Breast epithelium (tissue), 4 donors: Measurements from ENCODE around the gene CACNB2. TPM values are rescaled to one million over a fixed set of nuclear protein-coding genes. Genes with fewer than 3 reads are reported as not detected.

ENCODE experiments used
- DNase-seq, 2 donors: peaks; one replicate each; pipeline ENCODE4 v3.0.0-alpha.2; 2019; ENCODE audit warnings: low spot score in 2 of 2
- H3K27ac ChIP-seq, 2 donors: fragments of 200-600 bp; sonication (generic) in 1 of 2; one replicate each; pipeline ENCODE4 v1.5.1; 2016 to 2019; ENCODE audit warnings: mild to moderate bottlenecking in 1 of 2
- H3K27me3 ChIP-seq, 2 donors: fragments of 200-600 bp; sonication (generic) in 1 of 2; one replicate each; pipeline versions ENCODE4 v1.5.1 to v1.6.0; 2017 to 2019; ENCODE audit warnings: control low read depth in 1 of 2, mild to moderate bottlenecking in 1 of 2
- H3K36me3 ChIP-seq: fragments of 200-600 bp; one replicate; pipeline ENCODE4 v1.5.1; 2019
- H3K4me1 ChIP-seq, 2 donors: fragments of 200-600 bp; sonication (generic); one replicate each; pipeline ENCODE4 v1.5.1; 2016 to 2019; ENCODE audit warnings: control low read depth in 1 of 2
- H3K4me3 ChIP-seq, 3 donors: fragments of 200-600 bp; sonication (generic); 1 replicate in 2 of 3; 2 replicates in 1 of 3; pipeline ENCODE4 v1.5.1; 2016 to 2019; ENCODE audit warnings: mild to moderate bottlenecking in 3 of 3, moderate library complexity in 2 of 3
- H3K9me3 ChIP-seq, 2 donors: fragments of 200-600 bp; sonication (generic) in 1 of 2; one replicate each; pipeline ENCODE4 v1.5.1; 2016 to 2019; ENCODE audit warnings: control low read depth in 1 of 2
- POLR2A ChIP-seq: fragments of 450-650 bp; IDR thresholded peaks from one replicate; pipeline ENCODE4 v1.6.1; 2016; ENCODE audit warnings: antibody characterized with exemption, mild to moderate bottlenecking, moderate library complexity
- POLR2AphosphoS5 ChIP-seq, 3 donors: sonication (generic); formaldehyde crosslinking; IDR thresholded peaks; one replicate each; pipeline ENCODE4 v1.6.1; 2017; ENCODE audit warnings: antibody characterized with exemption in 3 of 3
- intact Hi-C: fragments of 100-400 bp; cut with DNase I; formaldehyde crosslinking; loops from one replicate; pipeline ENCODE4 v1.15.1; 2023; ENCODE audit warnings: low total_unique reads
- total RNA-seq, 3 donors: library from RNA; depleted of rRNA; stranded (reverse); fragments of >200 nt; gene quantifications; one replicate each; pipeline ENCODE4 v1.1.0, GENCODE V29; 2016
- TF ChIP-seq, protein P1 (sequence below), 3 donors: fragments of 450-650 bp; IDR thresholded peaks; one replicate each; pipeline ENCODE4 v1.5.1; 2016 to 2017; ENCODE audit warnings: antibody characterized with exemption in 3 of 3, mild to moderate bottlenecking in 3 of 3, moderate library complexity in 3 of 3

CACNB2 gene
- total RNA-seq, 3 donors from 2014 or later: 0.48 to 8.9 (median 7.5) TPM

DNA sequence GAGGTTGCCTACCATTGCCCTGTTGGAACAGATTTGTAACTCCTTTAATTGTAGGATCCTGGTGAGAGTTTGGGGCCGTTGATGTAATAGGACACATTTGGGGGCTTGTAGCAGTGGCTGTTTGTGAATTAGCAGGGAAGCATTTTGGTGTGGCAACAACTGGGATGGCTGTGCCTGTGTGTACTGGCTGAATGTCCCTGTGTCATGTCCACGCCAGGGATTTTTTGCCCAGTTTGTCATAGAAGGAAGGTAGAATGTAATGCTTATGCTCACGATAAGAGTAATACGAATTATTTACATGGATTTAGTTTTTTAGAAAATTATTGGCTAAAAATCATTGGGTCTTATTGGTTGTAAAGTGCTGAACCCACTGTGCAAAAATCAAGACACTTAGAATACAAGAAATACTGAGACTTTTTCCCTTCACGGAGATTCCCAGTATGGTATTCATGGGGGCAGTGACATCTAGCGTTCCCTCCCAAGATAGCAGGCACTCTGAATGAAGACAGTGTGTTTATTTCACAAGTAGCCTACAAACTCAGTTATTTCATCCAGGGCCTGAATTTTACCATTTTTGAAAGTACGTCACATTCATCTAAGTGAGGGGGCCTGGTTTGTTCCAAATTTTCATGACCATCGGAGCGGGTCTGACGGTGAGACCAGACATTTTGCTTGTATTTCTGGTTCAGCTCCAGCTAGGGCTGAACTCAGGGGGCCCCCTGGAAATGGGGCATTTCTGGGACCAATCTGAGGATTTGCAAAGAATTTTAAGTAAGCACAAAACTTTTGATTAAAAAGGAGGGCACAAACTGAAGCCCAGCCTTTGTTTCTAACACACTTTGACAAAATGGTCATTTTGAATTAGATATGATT lies 74.7 kb downstream of the CACNB2 start:
- Histone ChIP-seq H3K36me3 (no peaks in the 10 kb centered on the region), H3K4me1 (no peaks in the 10 kb centered on the region), H3K9me3 (no peaks in the 10 kb centered on the region), H3K27me3 (no peaks in the 10 kb centered on the region), H3K27ac (no peak overlapping the region), H3K4me3 (no peak overlapping the region)
- no peak for DNase-seq
- TF ChIP-seq, protein P1, sequence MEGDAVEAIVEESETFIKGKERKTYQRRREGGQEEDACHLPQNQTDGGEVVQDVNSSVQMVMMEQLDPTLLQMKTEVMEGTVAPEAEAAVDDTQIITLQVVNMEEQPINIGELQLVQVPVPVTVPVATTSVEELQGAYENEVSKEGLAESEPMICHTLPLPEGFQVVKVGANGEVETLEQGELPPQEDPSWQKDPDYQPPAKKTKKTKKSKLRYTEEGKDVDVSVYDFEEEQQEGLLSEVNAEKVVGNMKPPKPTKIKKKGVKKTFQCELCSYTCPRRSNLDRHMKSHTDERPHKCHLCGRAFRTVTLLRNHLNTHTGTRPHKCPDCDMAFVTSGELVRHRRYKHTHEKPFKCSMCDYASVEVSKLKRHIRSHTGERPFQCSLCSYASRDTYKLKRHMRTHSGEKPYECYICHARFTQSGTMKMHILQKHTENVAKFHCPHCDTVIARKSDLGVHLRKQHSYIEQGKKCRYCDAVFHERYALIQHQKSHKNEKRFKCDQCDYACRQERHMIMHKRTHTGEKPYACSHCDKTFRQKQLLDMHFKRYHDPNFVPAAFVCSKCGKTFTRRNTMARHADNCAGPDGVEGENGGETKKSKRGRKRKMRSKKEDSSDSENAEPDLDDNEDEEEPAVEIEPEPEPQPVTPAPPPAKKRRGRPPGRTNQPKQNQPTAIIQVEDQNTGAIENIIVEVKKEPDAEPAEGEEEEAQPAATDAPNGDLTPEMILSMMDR (IDR thresholded peaks at IDR 0.05): peak in 2 of 3 donors; percentile 54
- no peak for TF ChIP-seq POLR2A
- intact Hi-C loops: no loop called here

DNA sequence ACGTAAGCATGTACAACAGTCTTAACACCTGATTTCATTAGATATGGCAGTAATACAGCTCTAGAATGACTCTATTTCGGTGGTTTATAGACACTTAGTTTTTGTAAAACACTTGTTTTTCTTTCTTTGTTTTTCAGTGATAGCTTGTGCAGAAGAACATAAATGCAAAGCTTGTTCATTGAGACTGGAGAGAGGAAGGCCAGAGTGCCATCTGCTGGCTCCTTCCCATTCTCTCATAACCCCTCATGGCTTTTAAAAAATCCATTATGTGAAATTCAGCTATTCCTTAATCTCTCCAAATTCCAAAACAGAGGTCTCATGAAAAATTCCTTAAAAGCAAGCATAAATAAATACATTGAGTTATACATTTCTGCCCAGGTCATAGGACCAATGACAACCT lies 76.3 kb downstream of the CACNB2 start:
- no peak overlapping the region for H3K27ac ChIP-seq
- no peak for TF ChIP-seq POLR2AphosphoS5 (IDR thresholded peaks at IDR 0.05)
- TF ChIP-seq, protein P1 (IDR thresholded peaks at IDR 0.05): no peak
- no peak for TF ChIP-seq POLR2A
- no peak overlapping the region for H3K4me3 ChIP-seq
- no peak for DNase-seq
- H3K9me3 ChIP-seq: no peaks in the 10 kb centered on the region
- H3K27me3 ChIP-seq: no peaks in the 10 kb centered on the region
- no peaks in the 10 kb centered on the region for H3K36me3 ChIP-seq
- intact Hi-C loops: no loop called here
- no peaks in the 10 kb centered on the region for H3K4me1 ChIP-seq

DNA sequence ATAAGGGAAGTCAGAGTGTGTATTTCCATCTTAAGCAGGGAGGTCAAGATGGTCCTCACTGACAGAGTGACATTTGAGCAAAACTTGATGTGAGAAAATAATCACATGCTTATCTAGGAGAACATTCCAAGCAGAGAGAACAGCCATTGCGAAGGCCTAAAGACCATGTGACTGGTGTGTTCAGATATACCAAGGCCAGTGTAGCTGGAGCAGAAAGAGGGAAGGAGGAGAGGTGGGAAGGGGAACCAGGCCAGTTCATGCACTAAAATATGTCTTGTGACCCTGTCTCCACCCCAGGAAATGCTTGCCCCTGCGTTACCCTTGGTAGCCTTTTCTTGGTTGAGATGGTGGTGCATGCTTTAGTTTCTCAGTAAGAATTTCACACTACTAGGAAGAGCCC lies 77.4 kb downstream of the CACNB2 start:
- no peaks in the 10 kb centered on the region for H3K27me3 ChIP-seq
- no peak overlapping the region for H3K27ac ChIP-seq
- TF ChIP-seq POLR2A: no peak
- TF ChIP-seq, protein P1 (IDR thresholded peaks at IDR 0.05): no peak
- TF ChIP-seq POLR2AphosphoS5 (IDR thresholded peaks at IDR 0.05): no peak
- no peaks in the 10 kb centered on the region for H3K9me3 ChIP-seq
- no peaks in the 10 kb centered on the region for H3K36me3 ChIP-seq
- intact Hi-C loops: no loop called here
- H3K4me1 ChIP-seq: no peaks in the 10 kb centered on the region
- no peak for DNase-seq
- H3K4me3 ChIP-seq: no peak overlapping the region

DNA sequence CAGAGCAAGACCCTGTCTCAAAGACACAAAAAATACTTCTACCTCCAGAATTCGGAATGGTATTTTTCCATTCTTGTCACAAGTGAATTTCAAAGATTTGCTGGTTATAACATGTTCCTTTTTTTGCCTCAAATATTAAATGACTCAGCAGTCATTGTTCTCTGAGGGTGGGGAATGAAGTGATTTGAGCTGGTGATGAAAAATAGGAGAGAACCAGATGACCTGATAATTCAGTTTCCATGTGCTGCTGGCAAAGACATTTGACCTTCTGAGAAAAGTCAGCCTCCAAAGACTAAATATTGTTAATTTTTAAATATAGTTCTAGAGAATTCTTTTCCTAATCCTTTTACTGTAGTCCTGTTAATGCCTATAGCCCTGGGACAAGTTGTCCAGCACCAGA lies 78.9 kb downstream of the CACNB2 start:
- Histone ChIP-seq H3K4me3 (no peak overlapping the region), H3K4me1 (no peaks in the 10 kb centered on the region), H3K9me3 (no peaks in the 10 kb centered on the region), H3K27ac (no peak overlapping the region), H3K27me3 (no peaks in the 10 kb centered on the region), H3K36me3 (no peaks in the 10 kb centered on the region)
- intact Hi-C loops: no loop called here
- no peak for TF ChIP-seq POLR2A
- TF ChIP-seq, protein P1 (IDR thresholded peaks at IDR 0.05): no peak
- no peak for TF ChIP-seq POLR2AphosphoS5 (IDR thresholded peaks at IDR 0.05)
- DNase-seq: no peak

DNA sequence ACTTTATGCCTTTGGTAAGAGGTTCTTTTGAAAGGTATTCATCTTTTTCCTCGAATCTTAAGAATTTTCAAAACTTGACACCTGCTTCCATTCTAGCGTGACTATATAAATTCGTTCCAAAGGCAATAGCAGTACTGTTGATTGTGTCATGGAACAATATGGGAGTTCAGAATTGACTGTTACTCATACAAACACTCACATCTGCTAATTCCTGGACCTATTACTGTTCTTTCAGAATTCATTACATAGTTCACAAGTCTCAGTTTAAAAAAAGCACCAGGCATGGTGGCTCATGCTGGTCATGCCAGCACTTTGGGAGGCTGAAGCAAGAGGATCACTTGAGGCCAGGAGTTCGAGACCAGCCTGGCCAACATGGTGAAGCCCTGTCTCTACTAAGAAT lies 80.9 kb downstream of the CACNB2 start:
- TF ChIP-seq POLR2A (no peak), POLR2AphosphoS5 (IDR thresholded peaks at IDR 0.05) (no peak)
- TF ChIP-seq, protein P1 (IDR thresholded peaks at IDR 0.05): no peak
- H3K4me3 ChIP-seq: no peak overlapping the region
- no peak for DNase-seq
- no peak overlapping the region for H3K27ac ChIP-seq
- intact Hi-C loops: no loop called here
- no peaks in the 10 kb centered on the region for H3K27me3 ChIP-seq
- H3K4me1 ChIP-seq: no peaks in the 10 kb centered on the region
- no peaks in the 10 kb centered on the region for H3K9me3 ChIP-seq
- no peaks in the 10 kb centered on the region for H3K36me3 ChIP-seq
